Hepatocyte (in vitro differentiated cells): Measurements from ENCODE around the gene DOCK3. TPM values are rescaled to one million over a fixed set of nuclear protein-coding genes. Genes with fewer than 3 reads are reported as not detected.
A peak's percentile ranks its signal among the peaks of the same experiment; 100 is the strongest.

ENCODE experiments used
- DNase-seq: peaks from one replicate; pipeline ENCODE4 v3.0.0-alpha.2; 2016; ENCODE audit warnings: low spot score
- H2AFZ ChIP-seq: fragments of 200-600 bp; sonication (generic); 2 replicates; pipeline ENCODE4 v1.6.0; 2016; ENCODE audit warnings: antibody characterized with exemption, mild to moderate bottlenecking
- H3K27ac ChIP-seq: fragments of 200-600 bp; sonication (generic); 2 replicates; pipeline ENCODE4 v1.5.1; 2016; ENCODE audit warnings: mild to moderate bottlenecking
- H3K27me3 ChIP-seq: fragments of 200-600 bp; sonication (generic); 2 replicates; pipeline ENCODE4 v1.6.1; 2016
- H3K36me3 ChIP-seq: fragments of 200-600 bp; sonication (generic); replicated peaks from 2 replicates; pipeline ENCODE4 v1.5.1; 2016; ENCODE audit warnings: low read depth; ENCODE audit not compliant: insufficient read depth
- H3K4me1 ChIP-seq: fragments of 200-600 bp; sonication (generic); 2 replicates; pipeline ENCODE4 v1.5.1; 2016; ENCODE audit warnings: mild to moderate bottlenecking, moderate library complexity; ENCODE audit not compliant: insufficient read depth
- H3K4me2 ChIP-seq: fragments of 200-600 bp; sonication (generic); 2 replicates; pipeline ENCODE4 v1.6.0; 2016
- H3K4me3 ChIP-seq: fragments of 200-600 bp; sonication (generic); 2 replicates; pipeline ENCODE4 v1.5.1; 2016; ENCODE audit warnings: mild to moderate bottlenecking
- H3K79me2 ChIP-seq: fragments of 200-600 bp; sonication (generic); 2 replicates; pipeline ENCODE4 v1.6.0; 2017; ENCODE audit warnings: mild to moderate bottlenecking
- H3K9me2 ChIP-seq: fragments of 200-600 bp; sonication (generic); replicated peaks from 2 replicates; pipeline ENCODE4 v1.6.0; 2017; ENCODE audit warnings: mild to moderate bottlenecking; ENCODE audit not compliant: insufficient read depth
- H3K9me3 ChIP-seq: fragments of 200-600 bp; sonication (generic); 2 replicates; pipeline ENCODE4 v1.5.1; 2016; ENCODE audit warnings: low read depth, mild to moderate bottlenecking
- H4K20me1 ChIP-seq: fragments of 200-600 bp; sonication (generic); 2 replicates; pipeline ENCODE4 v1.6.0; 2016; ENCODE audit warnings: mild to moderate bottlenecking; ENCODE audit not compliant: insufficient read depth, poor library complexity, severe bottlenecking
- EZH2 ChIP-seq: fragments of 200-600 bp; sonication (generic); IDR thresholded peaks from 2 replicates; pipeline ENCODE4 v1.6.1; 2016; ENCODE audit warnings: antibody characterized with exemption, mild to moderate bottlenecking, borderline replicate concordance
- EZH2phosphoT487 ChIP-seq: fragments of 200-600 bp; sonication (generic); IDR thresholded peaks from one replicate; pipeline ENCODE4 v1.6.1; 2018; ENCODE audit warnings: antibody characterized with exemption, mild to moderate bottlenecking, low read depth, moderate library complexity; ENCODE audit not compliant: unreplicated experiment, severe bottlenecking
- WGBS: methylation state at CpG from one replicate; pipeline ENCODE4 v1.1.6; 2016; ENCODE audit warnings: low lambda C conversion rate; ENCODE audit errors: missing lambda C conversion rate; 5-methylcytosine and 5-hydroxymethylcytosine counted together
- polyA plus RNA-seq: library from polyadenylated mRNA; unstranded; fragments of >200 nt; fragmentation: Nextera tagmentation; extraction: Ambion mirVana; gene quantifications from 2 replicates; pipeline ENCODE4 v1.2.1, GENCODE V29; 2016
- total RNA-seq: library from RNA; depleted of rRNA; stranded (reverse); fragments of >200 nt; gene quantifications from 2 replicates; pipeline ENCODE4 v1.2.3, GENCODE V29; 2014
- TF ChIP-seq, protein P1 (sequence below): fragments of 200-600 bp; sonication (generic); IDR thresholded peaks from 2 replicates; pipeline ENCODE4 v1.5.1; 2016; ENCODE audit warnings: antibody characterized with exemption, mild to moderate bottlenecking; ENCODE audit not compliant: poor library complexity

The DOCK3 gene, protein sequence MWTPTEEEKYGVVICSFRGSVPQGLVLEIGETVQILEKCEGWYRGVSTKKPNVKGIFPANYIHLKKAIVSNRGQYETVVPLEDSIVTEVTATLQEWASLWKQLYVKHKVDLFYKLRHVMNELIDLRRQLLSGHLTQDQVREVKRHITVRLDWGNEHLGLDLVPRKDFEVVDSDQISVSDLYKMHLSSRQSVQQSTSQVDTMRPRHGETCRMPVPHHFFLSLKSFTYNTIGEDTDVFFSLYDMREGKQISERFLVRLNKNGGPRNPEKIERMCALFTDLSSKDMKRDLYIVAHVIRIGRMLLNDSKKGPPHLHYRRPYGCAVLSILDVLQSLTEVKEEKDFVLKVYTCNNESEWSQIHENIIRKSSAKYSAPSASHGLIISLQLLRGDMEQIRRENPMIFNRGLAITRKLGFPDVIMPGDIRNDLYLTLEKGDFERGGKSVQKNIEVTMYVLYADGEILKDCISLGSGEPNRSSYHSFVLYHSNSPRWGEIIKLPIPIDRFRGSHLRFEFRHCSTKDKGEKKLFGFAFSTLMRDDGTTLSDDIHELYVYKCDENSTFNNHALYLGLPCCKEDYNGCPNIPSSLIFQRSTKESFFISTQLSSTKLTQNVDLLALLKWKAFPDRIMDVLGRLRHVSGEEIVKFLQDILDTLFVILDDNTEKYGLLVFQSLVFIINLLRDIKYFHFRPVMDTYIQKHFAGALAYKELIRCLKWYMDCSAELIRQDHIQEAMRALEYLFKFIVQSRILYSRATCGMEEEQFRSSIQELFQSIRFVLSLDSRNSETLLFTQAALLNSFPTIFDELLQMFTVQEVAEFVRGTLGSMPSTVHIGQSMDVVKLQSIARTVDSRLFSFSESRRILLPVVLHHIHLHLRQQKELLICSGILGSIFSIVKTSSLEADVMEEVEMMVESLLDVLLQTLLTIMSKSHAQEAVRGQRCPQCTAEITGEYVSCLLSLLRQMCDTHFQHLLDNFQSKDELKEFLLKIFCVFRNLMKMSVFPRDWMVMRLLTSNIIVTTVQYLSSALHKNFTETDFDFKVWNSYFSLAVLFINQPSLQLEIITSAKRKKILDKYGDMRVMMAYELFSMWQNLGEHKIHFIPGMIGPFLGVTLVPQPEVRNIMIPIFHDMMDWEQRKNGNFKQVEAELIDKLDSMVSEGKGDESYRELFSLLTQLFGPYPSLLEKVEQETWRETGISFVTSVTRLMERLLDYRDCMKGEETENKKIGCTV (N-terminal part only)
- total RNA-seq = 0.77 and 0.88 TPM in 2 replicates
- polyA plus RNA-seq = 1.6 and 1.9 TPM in 2 replicates

DNA sequence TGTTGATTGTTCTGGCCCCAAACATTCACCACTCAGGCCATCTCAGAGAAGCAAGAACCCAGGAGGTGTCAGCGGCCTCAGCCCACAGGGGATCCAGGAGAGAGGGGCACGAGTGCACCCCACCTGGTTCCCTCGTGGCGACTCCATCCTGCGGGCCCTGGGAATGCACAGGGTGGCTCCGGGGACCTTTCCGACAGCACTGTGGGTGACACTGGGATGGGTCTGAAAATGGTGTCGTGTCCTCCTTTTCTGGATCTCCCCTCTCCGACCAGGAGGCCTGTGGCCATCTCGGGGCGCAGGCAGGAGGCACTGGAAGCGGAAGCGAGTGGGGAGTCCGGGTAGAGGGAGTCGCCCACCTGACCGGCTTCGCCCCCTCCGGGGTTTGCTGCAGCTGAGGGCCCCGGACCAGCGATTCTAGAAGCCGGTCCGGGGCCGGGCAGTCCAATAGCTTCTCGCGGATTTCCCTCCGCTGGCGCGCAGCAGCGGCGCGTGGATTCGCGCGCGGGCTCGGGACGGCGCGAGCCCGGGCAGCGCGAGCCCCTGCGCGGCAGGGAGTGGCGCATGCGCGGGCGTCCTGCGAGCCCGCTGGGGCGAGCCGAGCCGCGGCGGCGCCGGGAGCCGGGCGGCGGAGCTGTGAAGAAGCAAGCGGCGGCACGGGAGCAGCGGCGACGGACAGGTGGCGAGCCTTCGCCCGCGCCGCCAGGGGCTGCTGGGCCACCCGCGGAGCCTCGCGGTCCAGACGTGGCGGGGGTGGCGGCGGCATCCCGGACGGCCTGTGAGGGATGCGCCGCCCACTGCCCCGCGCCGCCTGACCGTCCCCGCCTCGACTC is at the start of gene DOCK3:
TSS of gene DOCK3 (plus strand) at position 579 of the 830 bp plus-strand sequence. CDS start 337 bp downstream, outside the sequence.
- Histone ChIP-seq H3K79me2 (no peaks in the 10 kb centered on the region), H3K4me1 (no peaks in the 10 kb centered on the region), H4K20me1 (no peaks in the 10 kb centered on the region), H3K4me3 (peak within 1 kb of the TSS; percentile 38), H3K27ac (no peak within 1 kb of the TSS), H3K9me2 (no peaks in the 10 kb centered on the region), H3K27me3 (peaks cover 82% of the 10 kb centered on the region), H3K4me2 (peak within 1 kb of the TSS; percentile 94), H3K36me3 (no peaks in the 10 kb centered on the region), H2AFZ (peak within 1 kb of the TSS; percentile 42), H3K9me3 (no peaks in the 10 kb centered on the region)
- 5% methylated on average over 70 of the region's 89 CpGs for WGBS
- peak; percentile 92 for DNase-seq
- TF ChIP-seq, protein P1, sequence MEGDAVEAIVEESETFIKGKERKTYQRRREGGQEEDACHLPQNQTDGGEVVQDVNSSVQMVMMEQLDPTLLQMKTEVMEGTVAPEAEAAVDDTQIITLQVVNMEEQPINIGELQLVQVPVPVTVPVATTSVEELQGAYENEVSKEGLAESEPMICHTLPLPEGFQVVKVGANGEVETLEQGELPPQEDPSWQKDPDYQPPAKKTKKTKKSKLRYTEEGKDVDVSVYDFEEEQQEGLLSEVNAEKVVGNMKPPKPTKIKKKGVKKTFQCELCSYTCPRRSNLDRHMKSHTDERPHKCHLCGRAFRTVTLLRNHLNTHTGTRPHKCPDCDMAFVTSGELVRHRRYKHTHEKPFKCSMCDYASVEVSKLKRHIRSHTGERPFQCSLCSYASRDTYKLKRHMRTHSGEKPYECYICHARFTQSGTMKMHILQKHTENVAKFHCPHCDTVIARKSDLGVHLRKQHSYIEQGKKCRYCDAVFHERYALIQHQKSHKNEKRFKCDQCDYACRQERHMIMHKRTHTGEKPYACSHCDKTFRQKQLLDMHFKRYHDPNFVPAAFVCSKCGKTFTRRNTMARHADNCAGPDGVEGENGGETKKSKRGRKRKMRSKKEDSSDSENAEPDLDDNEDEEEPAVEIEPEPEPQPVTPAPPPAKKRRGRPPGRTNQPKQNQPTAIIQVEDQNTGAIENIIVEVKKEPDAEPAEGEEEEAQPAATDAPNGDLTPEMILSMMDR = no peak
- no peak for TF ChIP-seq EZH2
- TF ChIP-seq EZH2phosphoT487 = no peak

DNA sequence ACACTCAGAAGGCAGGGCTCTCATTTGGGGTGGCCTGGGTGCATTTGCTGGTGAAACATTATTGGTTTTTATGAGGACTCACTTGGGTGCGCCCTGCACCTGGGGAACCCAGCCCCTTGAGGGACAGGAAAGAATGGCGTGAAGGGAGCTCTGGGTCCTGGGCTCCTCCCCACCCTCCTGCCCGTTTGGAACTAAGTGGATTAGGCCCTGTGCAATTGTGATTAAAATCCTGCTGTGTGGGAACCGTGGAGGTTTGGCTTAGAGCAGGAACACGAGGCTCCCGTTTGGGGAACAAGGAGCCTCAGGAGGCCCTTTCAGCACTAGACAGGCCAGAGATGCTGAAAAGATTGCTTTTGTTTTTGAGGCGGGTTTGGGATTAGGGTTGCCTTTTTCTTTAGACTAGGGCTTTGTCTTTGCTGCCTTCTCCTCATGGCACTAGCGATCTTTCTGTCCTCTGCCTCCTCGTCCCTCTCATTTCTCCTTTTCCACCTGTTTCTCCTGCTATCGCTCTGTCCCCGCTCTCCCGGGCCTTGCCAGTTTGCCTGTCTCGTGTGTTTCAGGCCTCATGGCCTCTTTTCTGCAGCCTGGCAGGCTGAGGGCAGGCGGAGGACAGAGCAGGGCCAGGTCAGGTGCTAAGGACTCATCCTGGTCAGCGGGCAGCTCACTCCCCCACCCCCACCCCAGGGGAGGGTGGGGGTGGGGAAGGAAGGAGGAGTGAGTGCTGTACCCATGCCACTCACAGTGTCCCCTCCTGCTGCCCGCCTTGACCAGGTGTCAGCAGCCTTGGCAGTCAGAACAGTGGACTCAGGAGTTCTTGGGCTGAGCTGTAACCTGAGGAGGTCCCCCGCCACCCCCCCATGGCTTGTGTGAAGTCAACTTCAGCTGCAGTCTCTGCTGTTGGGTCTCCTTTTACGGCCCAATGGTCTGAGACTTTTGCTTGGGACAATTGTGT is 49.2 kb upstream of the DOCK3 start:
- Histone ChIP-seq H3K27me3 (no peaks in the 10 kb centered on the region), H4K20me1 (peaks cover 7% of the 10 kb centered on the region), H3K4me3 (no peak overlapping the region), H3K27ac (no peak overlapping the region), H3K9me2 (no peaks in the 10 kb centered on the region), H3K9me3 (no peaks in the 10 kb centered on the region), H3K79me2 (peaks cover 33% of the 10 kb centered on the region), H2AFZ (no peak overlapping the region), H3K4me2 (no peak overlapping the region), H3K4me1 (no peaks in the 10 kb centered on the region), H3K36me3 (no peaks in the 10 kb centered on the region)
- no peak for DNase-seq
- 75% methylated on average over 16 of the region's 18 CpGs for WGBS
- TF ChIP-seq EZH2 (no peak), EZH2phosphoT487 (no peak)
- TF ChIP-seq, protein P1 = no peak
